K562 (cell line): ENCODE results near the gene UMAD1. TPM values are rescaled to one million over a fixed set of nuclear protein-coding genes. Genes with fewer than 3 reads are reported as not detected.
A peak's percentile ranks its signal among the peaks of the same experiment; 100 is the strongest.

Source experiments
- AFF4 ChIP-seq: sonication (generic); formaldehyde crosslinking; IDR thresholded peaks from 2 replicates; pipeline ENCODE4 v1.8.0; 2023; ENCODE audit warnings: mild to moderate bottlenecking, missing genetic modification reagents
- CEBPB ChIP-seq: fragments of 450-650 bp; IDR thresholded peaks from 2 replicates; pipeline ENCODE4 v1.6.1; 2016; ENCODE audit warnings: missing genetic modification characterization, missing compliant biosample characterization
- CREM ChIP-seq: IDR thresholded peaks from 2 replicates; pipeline ENCODE4 v1.6.1; 2014; ENCODE audit warnings: antibody characterized with exemption, low read depth
- HDGF ChIP-seq: fragments of 450-650 bp; IDR thresholded peaks from 2 replicates; pipeline ENCODE4 v1.6.1; 2016
- MEF2D ChIP-seq: conservative IDR thresholded peaks from 2 replicates; pipeline ENCODE4 v1.6.1; 2016; ENCODE audit warnings: low read depth, missing genetic modification characterization, missing compliant biosample characterization
- RAD21 ChIP-seq, 2 experiments: fragments of 250-450 bp in 1 of 2; fragments of 450-650 bp in 1 of 2; sonication (Bioruptor Pico) in 1 of 2; formaldehyde crosslinking in 1 of 2; IDR thresholded peaks in 1 of 2; conservative IDR thresholded peaks in 1 of 2; 2 replicates each; pipeline versions ENCODE4 v1.4.0 to v1.8.0; 2020 to 2022; ENCODE audit warnings: mild to moderate bottlenecking in 2 of 2, moderate library complexity in 1 of 2
- RERE ChIP-seq: sonication (generic); formaldehyde crosslinking; IDR thresholded peaks from 2 replicates; pipeline ENCODE4 v1.8.0; 2023; ENCODE audit warnings: missing genetic modification reagents, mild to moderate bottlenecking, borderline replicate concordance
- WHSC1 ChIP-seq: IDR thresholded peaks from one replicate; pipeline ENCODE4 v1.6.1; 2012; ENCODE audit warnings: low read length, control low read depth, inconsistent platforms
- YY1 ChIP-seq, 3 experiments: IDR thresholded peaks; 2 replicates each; pipeline ENCODE4 v1.6.1; 2011; ENCODE audit warnings: low read length in 2 of 3, mild to moderate bottlenecking in 2 of 3, moderate library complexity in 2 of 3, borderline replicate concordance in 1 of 3, control low read depth in 1 of 3, low read depth in 1 of 3; ENCODE audit not compliant: insufficient read depth in 3 of 3, insufficient replicate concordance in 2 of 3, control insufficient read depth in 1 of 3, insufficient read length in 1 of 3; ENCODE audit errors: extremely low read depth in 1 of 3
- ZFX ChIP-seq: sonication (generic); formaldehyde crosslinking; IDR thresholded peaks from 2 replicates; pipeline ENCODE4 v1.8.0; 2022; ENCODE audit warnings: mild to moderate bottlenecking, missing genetic modification reagents, moderate library complexity
- ZNF121 ChIP-seq: sonication (generic); formaldehyde crosslinking; conservative IDR thresholded peaks from 2 replicates; pipeline ENCODE4 v1.8.0; 2022; ENCODE audit warnings: missing genetic modification reagents
- ZNF518B ChIP-seq: fragments of 250-450 bp; sonication (Bioruptor Pico); IDR thresholded peaks from 2 replicates; pipeline ENCODE4 v1.5.0; 2021; ENCODE audit warnings: mild to moderate bottlenecking, moderate library complexity
- ZNF584 ChIP-seq: fragments of 200-800 bp; sonication (Bioruptor generic); IDR thresholded peaks from 2 replicates; pipeline ENCODE4 v1.6.1; 2016; ENCODE audit warnings: low read depth, mild to moderate bottlenecking, missing genetic modification characterization, missing compliant biosample characterization
- ZNF830 ChIP-seq: fragments of 250-450 bp; sonication (Bioruptor Pico); IDR thresholded peaks from 2 replicates; pipeline ENCODE4 v1.5.0; 2021; ENCODE audit warnings: mild to moderate bottlenecking
- polyA plus RNA-seq, 8 experiments: library from polyadenylated mRNA; depleted of rRNA in 4 of 8; stranded (reverse) in 5 of 8; unstranded in 3 of 8; fragments of >200 nt; fragmentation: Nextera tagmentation in 2 of 8; fragmentation: Illumina TruSeq in 1 of 8; extraction: Ambion mirVana in 2 of 8; extraction: Trizol in 1 of 8; gene quantifications; 2 replicates each; pipeline versions ENCODE4 v1.2.1 to v1.2.3, GENCODE V29; 2011 to 2014; ENCODE audit warnings: inconsistent platforms in 1 of 8, missing spikeins in 1 of 8
- total RNA-seq, 7 experiments: library from RNA; depleted of rRNA in 6 of 7; stranded (reverse); fragments of >200 nt in 6 of 7; fragmentation: Illumina TruSeq in 2 of 7; extraction: Trizol in 2 of 7; gene quantifications; 2 replicates each; pipeline versions ENCODE4 v1.2.1 to v1.2.3, GENCODE V29; 2011 to 2021; ENCODE audit warnings: low replicate concordance in 1 of 7

UMAD1 gene
- total and polyA plus RNA-seq, 9 of the 15 experiments (the other 6 are each of a cell fraction or from before 2014, with no cell fraction given) = 9.0 to 26.7 (median 13.3) TPM

GRCh38 chr7:7653593-7654187, 13.1 kb downstream of the UMAD1 start (continued):
- TF ChIP-seq RAD21 (CRISPR knock-in tag; conservative IDR thresholded peaks at IDR 0.05 in 1 of 2, IDR thresholded peaks at IDR 0.05 in 1 of 2) (peak; percentile 8 to 46; a peak in 2 of 4 replicates), CEBPB (tag) (peak; percentile 79), YY1 (IDR thresholded peaks at IDR 0.05; ENCODE audit: borderline replicate concordance in 1 of 3, control insufficient read depth in 1 of 3, extremely low read depth in 1 of 3, insufficient read depth in 3 of 3, insufficient read length in 1 of 3, insufficient replicate concordance in 2 of 3, low read depth in 1 of 3, low read length in 2 of 3) (peak in 1 of 3 experiments; percentile 82), ZNF830 (no peak), MEF2D (no peak), RERE (CRISPR knock-in tag) (no peak), WHSC1 (no peak), ZNF518B (no peak), ZNF584 (CRISPR knock-in tag) (no peak), ZFX (no peak), CREM (no peak), ZNF121 (CRISPR knock-in tag) (no peak), AFF4 (CRISPR knock-in tag) (no peak), HDGF (no peak)
